ENCODE measurements around the gene ACO2. TPM values are rescaled to one million over a fixed set of nuclear protein-coding genes. Genes with fewer than 3 reads are reported as not detected.
A peak's percentile ranks its signal among the peaks of the same experiment; 100 is the strongest.

Gene ACO2
- total RNA-seq, 1 experiment from 2014 or later, result 66.6 TPM

GRCh38 chr22:41435560-41435959 lies 33.4 kb upstream of the ACO2 start:
- H4K20me1 ChIP-seq (ENCODE audit: control insufficient read depth, insufficient read depth, insufficient read length), result no peaks in the 10 kb centered on the region
- H3K4me1 ChIP-seq (ENCODE audit: insufficient read depth, low read length), result no peaks in the 10 kb centered on the region
- Mint-ChIP-seq H3K4me3 (no peak overlapping the region), H3K4me1 (no peaks in the 10 kb centered on the region), H3K27ac (peak overlapping the region in 1 of 3 experiments; percentile 83; a peak in 1 of 7 replicates), H3K27me3 (ENCODE audit: low read depth) (peaks cover 2% of the 10 kb centered on the region; the same call in 1 of the 2 replicates), H3K36me3 (ENCODE audit: insufficient read depth in 1 of 3, low read depth in 3 of 3) (peaks cover 37 to 80% (median 53%) of the 10 kb centered on the region in 3 experiments; a peak in 6 of 7 replicates), H3K9me3 (no peaks in the 10 kb centered on the region)
- no peak overlapping the region for H2BK20ac ChIP-seq (ENCODE audit: low read depth, low read length, poor library complexity, severe bottlenecking)
- TF ChIP-seq CTCF (conservative IDR thresholded peaks at IDR 0.05), result no peak
- H2BK12ac ChIP-seq (ENCODE audit: insufficient read length, low read depth, low read length), result no peak overlapping the region
- H3K4me2 ChIP-seq (ENCODE audit: insufficient read depth, insufficient read length, low read length), result no peak overlapping the region
- no peaks in the 10 kb centered on the region; the same call in 1 of the 2 replicates for H3K79me2 ChIP-seq (ENCODE audit: insufficient read depth, low read length)
- no peak overlapping the region for H2BK120ac ChIP-seq (ENCODE audit: low read depth, low read length, poor library complexity, severe bottlenecking)
- H3K14ac ChIP-seq (ENCODE audit: insufficient read depth, low read length), result no peak overlapping the region
- H3K27me3 ChIP-seq (ENCODE audit: insufficient read depth, low read length), result no peaks in the 10 kb centered on the region
- H3K9ac ChIP-seq (ENCODE audit: extremely low read depth, insufficient read length, low read length), result no peak overlapping the region
- H4K91ac ChIP-seq (ENCODE audit: insufficient read length, low read depth, low read length), result no peak overlapping the region
- H3K79me1 ChIP-seq (ENCODE audit: insufficient read depth, low read depth, low read length, poor library complexity, severe bottlenecking), result no peaks in the 10 kb centered on the region
- no peak for DNase-seq
- H3K23ac ChIP-seq (ENCODE audit: insufficient read length, low read depth, low read length), result no peak overlapping the region
- H2BK5ac ChIP-seq (ENCODE audit: insufficient read length, low read length), result no peak overlapping the region
- WGBS (ENCODE audit: extremely low coverage, insufficient read length, low lambda C conversion rate), result no CpG with 5 or more reads among the region's 4 CpGs
- H3K56ac ChIP-seq (ENCODE audit: insufficient read length, low read depth, low read length), result no peak overlapping the region
- no peaks in the 10 kb centered on the region for H3K9me3 ChIP-seq (ENCODE audit: control insufficient read depth, low read depth, low read length)
- H3K4ac ChIP-seq (ENCODE audit: low read depth, low read length), result no peak overlapping the region
- no peak overlapping the region for H2AK5ac ChIP-seq (ENCODE audit: insufficient read length, low read length)
- no peaks in the 10 kb centered on the region for H3K23me2 ChIP-seq (ENCODE audit: insufficient read length, low read depth, low read length, poor library complexity, severe bottlenecking)
- no peak overlapping the region for H2BK15ac ChIP-seq (ENCODE audit: low read depth, low read length)
- H3T11ph ChIP-seq (ENCODE audit: low read length), result no peak overlapping the region
- no peak overlapping the region for H4K5ac ChIP-seq (ENCODE audit: insufficient read length, low read depth, low read length)
- no peak overlapping the region for H4K8ac ChIP-seq (replicated peaks; ENCODE audit: insufficient read length, low read depth, low read length)
- H2AFZ ChIP-seq (ENCODE audit: low read length), result no peak overlapping the region
- no peak overlapping the region for H3K18ac ChIP-seq (ENCODE audit: insufficient read length, low read depth, low read length)
- H3K27ac ChIP-seq (ENCODE audit: insufficient read length, low read depth, low read length), result no peak overlapping the region

All from H9 (cell line).